Measurements from ENCODE around the gene NT5M. TPM values are rescaled to one million over a fixed set of nuclear protein-coding genes. Genes with fewer than 3 reads are reported as not detected.
"Not testable (repeated sequence)": the region's sequence is repeated elsewhere in the genome, so short reads cannot be mapped to it uniquely, and the experiment has no call there.

Gene NT5M
- total RNA-seq, 1 experiment from 2014 or later: 8.6 TPM

DNA sequence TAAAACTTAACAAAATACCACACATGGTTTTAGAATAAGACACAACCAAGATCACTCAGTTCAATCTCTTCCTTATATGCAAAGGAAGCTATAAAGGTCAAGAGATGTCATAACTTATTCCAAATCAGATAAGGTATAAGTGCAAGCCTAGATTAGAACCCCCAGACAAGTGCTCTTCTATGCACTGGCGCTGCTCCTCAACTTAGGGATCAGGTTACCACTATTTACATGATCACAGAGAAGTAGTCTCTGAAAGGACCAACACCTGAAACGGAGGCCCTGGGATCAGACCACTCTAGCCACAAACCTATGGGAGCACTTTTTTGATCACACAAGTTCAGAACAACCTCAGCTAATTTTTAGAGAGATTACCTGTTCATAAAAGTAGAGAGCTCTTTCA lies 38.7 kb upstream of the NT5M start:
- DNase-seq (no peak), ATAC-seq (no peak)
- H3K79me2 ChIP-seq (ENCODE audit: low read length): no peaks in the 10 kb centered on the region
- no peaks in the 10 kb centered on the region for H3F3A ChIP-seq (ENCODE audit: low read length, unreplicated experiment)
- no peak overlapping the region for H3K4me2 ChIP-seq (ENCODE audit: low read length)
- no TSS peak for BruUV-seq (replicated peaks)
- H3K9me2 ChIP-seq (replicated peaks; ENCODE audit: low read length): no peaks in the 10 kb centered on the region
- H4K20me1 ChIP-seq (ENCODE audit: low read length): no peaks in the 10 kb centered on the region
- no peak overlapping the region for H3K9ac ChIP-seq (ENCODE audit: low read length)
- H3K4me1 ChIP-seq (ENCODE audit: insufficient read depth, low read length): no peaks in the 10 kb centered on the region
- ChIA-PET POLR2A (ENCODE audit: unreplicated experiment) (no interaction called here), CTCF (no interaction called here)
- H3K27me3 ChIP-seq (ENCODE audit: low read length): no peaks in the 10 kb centered on the region
- no peak overlapping the region for H3K4me3 ChIP-seq (ENCODE audit: low read length)
- H3K9me3 ChIP-seq (ENCODE audit: low read length): no peaks in the 10 kb centered on the region
- no peak overlapping the region for H3K27ac ChIP-seq (ENCODE audit: low read length)
- no peak overlapping the region for H2AFZ ChIP-seq (ENCODE audit: low read length)
- peaks cover 66% of the 10 kb centered on the region for H3K36me3 ChIP-seq (ENCODE audit: low read depth, low read length)
- intact Hi-C loops (cut with micrococcal nuclease): no loop called here
- no peak for TF ChIP-seq EZH2 (IDR thresholded peaks at IDR 0.05; ENCODE audit: low read length, unreplicated experiment)
- TF ChIP-seq EZH2phosphoT487 (IDR thresholded peaks at IDR 0.05; ENCODE audit: borderline replicate concordance, low read length): no peak
- TF ChIP-seq CTCF (conservative IDR thresholded peaks at IDR 0.05; ENCODE audit: low read depth, low read length): no peak

GRCh38 chr17:17269926-17270773 lies 33.0 kb upstream of the NT5M start:
- ChIA-PET CTCF (no interaction called here), POLR2A (ENCODE audit: unreplicated experiment) (no interaction called here)
- H3F3A ChIP-seq (ENCODE audit: low read length, unreplicated experiment): no peaks in the 10 kb centered on the region
- H3K9ac ChIP-seq (ENCODE audit: low read length): no peak overlapping the region
- H3K36me3 ChIP-seq (ENCODE audit: low read depth, low read length): peaks cover 69% of the 10 kb centered on the region
- no peak overlapping the region for H3K4me3 ChIP-seq (ENCODE audit: low read length)
- peaks cover 30% of the 10 kb centered on the region for H3K79me2 ChIP-seq (ENCODE audit: low read length)
- H4K20me1 ChIP-seq (ENCODE audit: low read length): peaks cover 14% of the 10 kb centered on the region; the same call in 1 of the 2 replicates
- H3K27ac ChIP-seq (ENCODE audit: low read length): no peak overlapping the region
- intact Hi-C loops (cut with micrococcal nuclease): no loop called here
- no peaks in the 10 kb centered on the region for H3K27me3 ChIP-seq (ENCODE audit: low read length)
- no peak overlapping the region for H2AFZ ChIP-seq (ENCODE audit: low read length)
- TF ChIP-seq EZH2phosphoT487 (IDR thresholded peaks at IDR 0.05; ENCODE audit: borderline replicate concordance, low read length) (no peak), CTCF (conservative IDR thresholded peaks at IDR 0.05; ENCODE audit: low read depth, low read length) (peak; percentile 60), EZH2 (IDR thresholded peaks at IDR 0.05; ENCODE audit: low read length, unreplicated experiment) (no peak)
- no peaks in the 10 kb centered on the region for H3K4me1 ChIP-seq (ENCODE audit: insufficient read depth, low read length)
- BruUV-seq (replicated peaks): no TSS peak
- ATAC-seq (no peak), DNase-seq (peak; percentile 37)
- H3K9me3 ChIP-seq (ENCODE audit: low read length): no peaks in the 10 kb centered on the region
- H3K4me2 ChIP-seq (ENCODE audit: low read length): no peak overlapping the region
- no peaks in the 10 kb centered on the region for H3K9me2 ChIP-seq (replicated peaks; ENCODE audit: low read length)

DNA sequence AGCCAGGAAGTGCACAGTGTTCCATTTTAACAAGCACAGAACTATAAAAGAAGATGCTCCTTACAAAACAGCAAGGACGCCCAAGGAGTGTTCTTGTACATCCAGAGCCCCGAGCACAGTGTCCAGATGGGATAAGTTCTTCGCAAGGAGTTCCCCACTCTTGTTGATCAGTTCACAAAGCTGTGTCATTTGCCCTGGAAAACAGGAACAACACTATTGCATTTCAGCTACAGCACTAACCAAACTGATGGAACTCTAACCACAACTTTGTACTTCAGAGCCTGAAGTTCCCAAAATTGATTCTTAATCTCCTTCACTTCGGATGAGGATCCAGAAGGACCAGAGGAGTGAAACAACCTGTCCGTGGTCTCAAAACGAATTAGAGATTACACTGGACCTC lies 27.2 kb upstream of the NT5M start:
- H3F3A ChIP-seq (ENCODE audit: low read length, unreplicated experiment): no peaks in the 10 kb centered on the region
- peaks cover 83% of the 10 kb centered on the region for H3K79me2 ChIP-seq (ENCODE audit: low read length)
- no peak for TF ChIP-seq CTCF (conservative IDR thresholded peaks at IDR 0.05; ENCODE audit: low read depth, low read length)
- no peak for TF ChIP-seq EZH2 (IDR thresholded peaks at IDR 0.05; ENCODE audit: low read length, unreplicated experiment)
- TF ChIP-seq EZH2phosphoT487 (IDR thresholded peaks at IDR 0.05; ENCODE audit: borderline replicate concordance, low read length): no peak
- H3K9ac ChIP-seq (ENCODE audit: low read length): no peak overlapping the region
- H3K4me2 ChIP-seq (ENCODE audit: low read length): no peak overlapping the region
- no peak for DNase-seq
- no peaks in the 10 kb centered on the region for H3K27me3 ChIP-seq (ENCODE audit: low read length)
- no peak overlapping the region for H2AFZ ChIP-seq (ENCODE audit: low read length)
- H3K36me3 ChIP-seq (ENCODE audit: low read depth, low read length): peaks cover 36% of the 10 kb centered on the region
- H3K27ac ChIP-seq (ENCODE audit: low read length): no peak overlapping the region
- intact Hi-C loops (cut with micrococcal nuclease): no loop called here
- POLR2A ChIA-PET (ENCODE audit: unreplicated experiment): no interaction called here
- H3K9me3 ChIP-seq (ENCODE audit: low read length): no peaks in the 10 kb centered on the region
- H3K4me3 ChIP-seq (ENCODE audit: low read length): no peak overlapping the region
- H3K9me2 ChIP-seq (replicated peaks; ENCODE audit: low read length): no peaks in the 10 kb centered on the region
- peaks cover 11% of the 10 kb centered on the region for H3K4me1 ChIP-seq (ENCODE audit: insufficient read depth, low read length)
- BruUV-seq (replicated peaks): no TSS peak
- H4K20me1 ChIP-seq (ENCODE audit: low read length): peaks cover 47% of the 10 kb centered on the region
- ATAC-seq: no peak
- CTCF ChIA-PET: interaction anchor here (0.6 kb wide), 1 partner anchor 8 kb away, joined by 4 read pairs; no protein-coding TSS in a partner anchor

GRCh38 chr17:17277431-17277830 lies 25.7 kb upstream of the NT5M start:
- CTCF ChIA-PET; DNase-seq; H2AFZ ChIP-seq (ENCODE audit: low read length); H3K27ac ChIP-seq (ENCODE audit: low read length); POLR2A ChIA-PET (ENCODE audit: unreplicated experiment); H3K4me3 ChIP-seq (ENCODE audit: low read length); intact Hi-C loops (cut with micrococcal nuclease); H3K9me2 ChIP-seq (replicated peaks; ENCODE audit: low read length); H3K9me3 ChIP-seq (ENCODE audit: low read length); BruUV-seq (replicated peaks); H3F3A ChIP-seq (ENCODE audit: low read length, unreplicated experiment); H3K27me3 ChIP-seq (ENCODE audit: low read length); H3K9ac ChIP-seq (ENCODE audit: low read length); H3K4me2 ChIP-seq (ENCODE audit: low read length); ATAC-seq: not testable (repeated sequence)
- Histone ChIP-seq H3K79me2 (ENCODE audit: low read length) (peaks cover 80% of the 10 kb centered on the region), H3K4me1 (ENCODE audit: insufficient read depth, low read length) (peaks cover 16% of the 10 kb centered on the region), H3K36me3 (ENCODE audit: low read depth, low read length) (peaks cover 31% of the 10 kb centered on the region), H4K20me1 (ENCODE audit: low read length) (peaks cover 47% of the 10 kb centered on the region)
